Activated T-cell treated with anti-CD3 and anti-CD28 coated beads, Interleukin-2, amount 50 U/mL, for 24 hours (primary cell): ENCODE data around the gene NMNAT2.

ENCODE experiments used
- DNase-seq: peaks from one replicate; pipeline ENCODE4 v3.0.0-alpha.2; 2020
- H3K27ac Mint-ChIP-seq: 2 replicates; pipeline ENCODE4 v1.8.0; 2020; ENCODE audit warnings: mild to moderate bottlenecking, mixed read lengths
- H3K27me3 Mint-ChIP-seq: 2 replicates; pipeline ENCODE4 v1.8.0; 2020; ENCODE audit warnings: mixed read lengths
- H3K36me3 Mint-ChIP-seq: 2 replicates; pipeline ENCODE4 v1.8.0; 2020; ENCODE audit warnings: low read depth, mixed read lengths
- H3K4me1 Mint-ChIP-seq: 2 replicates; pipeline ENCODE4 v1.8.0; 2020; ENCODE audit warnings: low read depth, mixed read lengths
- H3K4me3 Mint-ChIP-seq: 2 replicates; pipeline ENCODE4 v1.8.0; 2020; ENCODE audit warnings: mild to moderate bottlenecking, moderate library complexity, mixed read lengths
- H3K9me3 Mint-ChIP-seq: 2 replicates; pipeline ENCODE4 v1.8.0; 2020; ENCODE audit warnings: mixed read lengths

NMNAT2 gene

DNA sequence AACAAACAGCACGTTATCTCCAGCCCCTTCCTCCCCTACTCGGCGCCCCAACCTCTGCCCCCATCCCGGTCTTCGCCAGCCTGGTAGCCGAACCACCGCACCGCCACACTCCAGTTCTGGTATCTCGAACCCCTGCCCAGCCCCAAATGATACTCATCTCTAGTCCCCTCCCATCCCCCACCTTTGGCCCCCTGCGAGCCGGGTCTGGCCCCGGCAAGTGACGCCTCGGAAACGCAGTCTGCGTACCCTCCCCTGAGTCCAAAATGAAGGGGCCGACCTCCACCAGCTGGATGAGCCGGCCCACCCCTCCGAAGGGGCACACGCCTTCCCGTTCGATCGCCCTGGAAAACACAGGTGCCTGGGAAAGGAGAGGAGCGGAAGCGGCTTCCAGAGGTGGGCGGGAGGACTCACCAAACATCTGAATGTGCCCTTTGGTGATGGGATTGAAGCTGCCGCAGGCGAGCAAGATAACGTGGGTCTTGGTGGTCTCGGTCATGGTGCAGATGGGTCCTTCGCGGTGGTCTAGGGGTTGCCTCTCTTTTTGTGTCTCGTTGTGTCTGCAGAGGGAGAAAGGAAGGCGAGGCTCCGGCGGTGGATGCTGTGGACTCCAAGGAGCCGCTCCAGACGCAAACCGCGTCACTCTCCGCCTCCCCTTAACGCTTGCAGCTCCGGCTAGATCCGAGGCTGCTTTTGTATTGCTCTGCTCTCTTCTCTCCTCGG, at the start of gene NMNAT2:
NMNAT2 (minus strand) TSS at position 609 of the 720 bp plus-strand sequence; CDS start at position 496, 113 bp downstream.
- Mint-ChIP-seq H3K9me3 (no peaks in the 10 kb centered on the region), H3K27ac (no peak within 1 kb of the TSS), H3K36me3 (no peaks in the 10 kb centered on the region), H3K4me1 (peaks cover 26% of the 10 kb centered on the region), H3K4me3 (peak within 1 kb of the TSS; percentile 66), H3K27me3 (peaks cover 80% of the 10 kb centered on the region)
- no peak for DNase-seq

DNA sequence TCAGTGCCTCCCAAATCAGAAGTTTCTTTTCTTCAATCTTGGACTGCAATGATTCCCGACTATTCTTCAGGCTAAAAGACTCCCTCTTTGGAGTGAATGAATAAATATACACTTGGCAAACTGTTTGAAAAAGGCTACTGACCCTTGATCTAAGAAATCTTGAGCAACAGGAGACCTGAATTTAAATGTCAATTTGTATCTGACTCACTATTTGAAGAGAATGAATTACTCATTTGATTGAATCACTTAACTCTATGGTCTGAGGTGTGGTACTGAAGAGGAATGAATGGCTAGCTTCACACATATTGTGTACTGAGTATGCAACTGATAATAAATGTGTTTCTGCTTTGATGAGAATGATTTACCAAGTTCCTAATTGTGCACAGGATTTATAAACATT, 49.5 kb upstream of the NMNAT2 start:
- Mint-ChIP-seq H3K4me3 (no peak overlapping the region), H3K4me1 (peaks cover 33% of the 10 kb centered on the region), H3K27me3 (peaks cover 19% of the 10 kb centered on the region), H3K9me3 (no peaks in the 10 kb centered on the region), H3K27ac (no peak overlapping the region), H3K36me3 (peaks cover 13% of the 10 kb centered on the region)
- no peak for DNase-seq

DNA sequence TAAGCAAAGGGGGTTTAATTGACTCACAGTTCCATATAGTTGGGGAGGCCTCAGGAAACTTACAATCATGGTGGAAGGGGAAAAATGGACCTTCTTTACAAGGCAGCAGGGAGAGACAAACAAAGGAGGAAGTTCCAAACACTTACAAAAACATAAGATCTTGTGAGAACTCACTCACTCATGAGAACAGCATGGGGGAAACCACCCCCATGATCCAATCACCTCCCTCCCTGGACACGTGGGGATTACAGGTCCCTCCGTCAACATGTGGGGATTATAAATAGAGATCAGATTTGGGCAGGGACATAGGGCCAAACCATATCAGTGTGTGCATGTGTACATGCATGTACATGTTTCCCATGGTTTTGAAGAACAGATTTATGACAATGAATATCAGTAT, 48.6 kb upstream of the NMNAT2 start:
- Mint-ChIP-seq H3K4me1 (peaks cover 32% of the 10 kb centered on the region), H3K27ac (no peak overlapping the region), H3K27me3 (peaks cover 27% of the 10 kb centered on the region), H3K36me3 (peaks cover 6% of the 10 kb centered on the region), H3K9me3 (no peaks in the 10 kb centered on the region), H3K4me3 (no peak overlapping the region)
- DNase-seq = no peak

DNA sequence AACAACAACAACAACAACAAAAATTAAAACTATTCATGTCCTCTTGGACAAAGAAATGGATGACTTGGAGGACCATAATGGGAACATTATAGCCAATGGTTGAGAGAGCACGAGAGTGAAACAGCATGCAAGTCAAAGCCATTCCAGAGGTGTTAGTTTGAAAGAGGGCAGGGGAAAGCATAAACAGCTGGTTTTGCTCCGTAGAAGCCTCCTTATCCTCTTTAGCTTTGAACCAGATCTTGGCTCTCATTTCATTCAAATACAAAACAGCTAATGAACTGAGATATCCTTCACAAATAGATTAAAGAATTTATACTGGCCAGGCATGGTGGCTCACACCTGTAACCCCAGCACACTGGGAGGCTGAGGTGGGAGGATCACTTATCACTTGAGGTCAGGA, 45.4 kb upstream of the NMNAT2 start:
- Mint-ChIP-seq H3K4me3 (no peak overlapping the region), H3K27me3 (peaks cover 43% of the 10 kb centered on the region), H3K36me3 (no peaks in the 10 kb centered on the region), H3K4me1 (peaks cover 10% of the 10 kb centered on the region), H3K27ac (no peak overlapping the region), H3K9me3 (no peaks in the 10 kb centered on the region)
- DNase-seq = no peak

DNA sequence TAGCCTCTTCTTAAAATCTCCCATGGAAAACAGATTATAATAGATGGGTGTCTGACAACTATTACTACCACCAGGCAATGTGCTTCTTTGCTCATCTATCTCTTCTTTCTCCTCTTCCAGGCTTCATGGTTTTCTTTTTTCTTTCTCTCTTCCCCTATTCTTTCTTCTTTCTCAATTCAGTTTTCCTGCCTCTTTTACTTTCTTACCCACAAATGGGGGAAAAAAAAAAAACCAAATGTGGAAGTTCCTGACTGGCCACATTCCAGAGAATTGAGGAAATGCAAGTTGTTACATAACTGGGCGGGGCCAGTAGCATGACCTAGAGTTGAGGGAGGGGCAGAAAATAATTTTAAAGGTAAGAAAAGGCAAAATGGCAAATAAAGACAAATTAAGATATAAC, 43.2 kb upstream of the NMNAT2 start:
- Mint-ChIP-seq H3K9me3 (no peaks in the 10 kb centered on the region), H3K36me3 (no peaks in the 10 kb centered on the region), H3K4me1 (no peaks in the 10 kb centered on the region), H3K4me3 (no peak overlapping the region), H3K27ac (no peak overlapping the region), H3K27me3 (peaks cover 57% of the 10 kb centered on the region)
- no peak for DNase-seq

DNA sequence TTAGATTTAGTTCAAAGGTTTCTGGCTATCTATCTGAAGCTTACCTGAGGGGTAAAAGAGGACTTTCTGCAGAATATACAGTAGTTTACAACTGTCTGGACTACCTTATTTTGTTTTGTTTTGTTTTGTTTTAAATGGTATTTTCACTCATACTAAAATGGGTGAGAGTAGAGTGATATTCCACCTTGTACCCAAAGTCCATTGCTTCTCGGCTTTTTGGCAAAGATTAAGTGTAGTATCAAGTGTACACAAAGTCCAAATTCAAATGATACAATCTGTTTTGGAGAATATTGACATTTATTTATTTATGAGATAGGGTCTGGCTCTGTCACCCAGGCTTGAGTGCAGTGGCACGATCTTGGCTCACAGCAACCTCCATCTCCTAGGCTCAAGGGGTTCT, 42.4 kb upstream of the NMNAT2 start:
- no peak overlapping the region for H3K27ac Mint-ChIP-seq
- H3K9me3 Mint-ChIP-seq = no peaks in the 10 kb centered on the region
- H3K27me3 Mint-ChIP-seq = peaks cover 64% of the 10 kb centered on the region
- DNase-seq = no peak
- H3K4me1 Mint-ChIP-seq = no peaks in the 10 kb centered on the region
- H3K36me3 Mint-ChIP-seq = no peaks in the 10 kb centered on the region
- H3K4me3 Mint-ChIP-seq = no peak overlapping the region

DNA sequence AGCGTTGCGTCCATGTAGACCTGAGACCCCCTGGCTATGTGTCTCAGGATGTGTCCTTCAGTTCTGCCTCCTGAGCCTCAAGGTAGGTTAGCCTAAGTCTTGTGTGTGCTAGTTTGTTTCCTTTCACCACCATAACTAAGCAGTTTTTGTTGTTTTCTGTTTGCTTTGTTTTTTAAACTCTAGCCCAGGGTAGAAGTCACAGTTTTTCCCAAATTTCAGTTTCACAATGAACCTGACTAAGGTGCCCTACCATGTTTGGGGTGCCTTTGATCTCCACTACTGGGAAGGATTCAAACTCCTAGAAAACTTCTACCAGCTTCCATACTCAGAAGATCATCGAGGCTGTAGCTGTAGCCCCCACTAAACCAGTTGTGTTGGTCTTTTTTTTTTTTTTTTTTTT, 39.3 kb upstream of the NMNAT2 start:
- H3K27ac Mint-ChIP-seq = no peak overlapping the region
- no peaks in the 10 kb centered on the region for H3K9me3 Mint-ChIP-seq
- H3K36me3 Mint-ChIP-seq = no peaks in the 10 kb centered on the region
- peaks cover 57% of the 10 kb centered on the region for H3K27me3 Mint-ChIP-seq
- no peak overlapping the region for H3K4me3 Mint-ChIP-seq
- H3K4me1 Mint-ChIP-seq = no peaks in the 10 kb centered on the region
- DNase-seq = no peak

DNA sequence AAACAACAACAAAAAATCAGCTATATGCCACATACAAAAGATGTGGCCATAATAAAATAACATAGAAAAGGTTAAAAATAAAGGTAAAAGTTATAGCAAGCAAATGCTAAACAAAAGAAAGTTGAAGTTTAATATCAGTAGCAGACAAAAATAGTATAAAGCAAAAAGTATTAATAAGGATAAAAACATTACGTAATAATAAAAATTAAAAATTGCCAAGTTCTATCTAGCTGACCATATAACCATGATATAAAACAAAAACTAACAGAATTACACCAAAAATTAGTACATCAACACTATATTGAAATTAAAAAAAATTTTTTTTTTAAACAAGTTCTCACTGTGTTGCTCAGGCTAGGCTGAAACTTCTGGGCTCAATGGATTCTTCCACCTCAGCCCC, 38.6 kb upstream of the NMNAT2 start:
- H3K36me3 Mint-ChIP-seq = no peaks in the 10 kb centered on the region
- no peak overlapping the region for H3K27ac Mint-ChIP-seq
- no peaks in the 10 kb centered on the region for H3K9me3 Mint-ChIP-seq
- H3K27me3 Mint-ChIP-seq = peaks cover 52% of the 10 kb centered on the region
- no peak overlapping the region for H3K4me3 Mint-ChIP-seq
- DNase-seq = no peak
- no peaks in the 10 kb centered on the region for H3K4me1 Mint-ChIP-seq

DNA sequence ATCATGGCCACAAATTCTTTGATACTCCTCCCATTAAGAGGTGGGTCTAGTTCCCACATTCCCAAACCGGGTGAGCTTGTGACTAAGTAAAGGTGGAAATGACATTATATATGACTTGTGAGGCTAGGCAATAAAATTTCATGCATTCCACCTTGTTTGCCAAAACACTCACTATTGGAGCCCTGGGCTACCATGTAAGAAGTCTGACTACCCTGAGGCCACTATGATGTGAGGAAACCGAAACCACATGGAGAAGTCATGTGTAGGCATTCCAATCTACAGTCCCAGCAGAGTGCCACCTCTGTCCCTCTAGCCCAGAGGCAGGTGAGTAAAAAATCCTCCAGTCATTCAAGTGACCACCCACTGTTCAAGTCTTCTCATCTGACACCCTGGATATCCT, 36.2 kb upstream of the NMNAT2 start:
- Mint-ChIP-seq H3K36me3 (no peaks in the 10 kb centered on the region), H3K9me3 (no peaks in the 10 kb centered on the region), H3K27ac (no peak overlapping the region), H3K27me3 (peaks cover 40% of the 10 kb centered on the region), H3K4me3 (no peak overlapping the region), H3K4me1 (no peaks in the 10 kb centered on the region)
- no peak for DNase-seq

DNA sequence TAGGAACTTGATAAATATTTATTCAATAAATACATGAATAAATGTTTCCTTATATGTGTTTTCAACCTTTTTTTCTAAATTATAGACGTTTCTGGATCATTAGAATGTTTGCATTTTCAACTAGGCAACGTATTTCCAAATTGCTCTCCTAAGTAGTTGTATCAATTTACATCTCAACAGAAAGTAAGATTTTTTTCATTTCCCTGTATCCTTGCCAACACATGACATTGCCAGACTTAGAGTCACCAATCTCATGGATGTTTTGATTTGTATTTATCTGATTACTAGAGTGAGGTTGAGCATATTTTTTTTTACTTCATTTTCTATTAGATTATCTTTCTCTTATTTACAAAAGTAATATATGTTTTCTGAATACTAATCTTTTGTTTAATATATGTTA, 31.9 kb upstream of the NMNAT2 start:
- H3K36me3 Mint-ChIP-seq = no peaks in the 10 kb centered on the region
- H3K9me3 Mint-ChIP-seq = no peaks in the 10 kb centered on the region
- no peaks in the 10 kb centered on the region for H3K4me1 Mint-ChIP-seq
- H3K27me3 Mint-ChIP-seq = peaks cover 11% of the 10 kb centered on the region
- no peak overlapping the region for H3K27ac Mint-ChIP-seq
- no peak for DNase-seq
- no peak overlapping the region for H3K4me3 Mint-ChIP-seq

DNA sequence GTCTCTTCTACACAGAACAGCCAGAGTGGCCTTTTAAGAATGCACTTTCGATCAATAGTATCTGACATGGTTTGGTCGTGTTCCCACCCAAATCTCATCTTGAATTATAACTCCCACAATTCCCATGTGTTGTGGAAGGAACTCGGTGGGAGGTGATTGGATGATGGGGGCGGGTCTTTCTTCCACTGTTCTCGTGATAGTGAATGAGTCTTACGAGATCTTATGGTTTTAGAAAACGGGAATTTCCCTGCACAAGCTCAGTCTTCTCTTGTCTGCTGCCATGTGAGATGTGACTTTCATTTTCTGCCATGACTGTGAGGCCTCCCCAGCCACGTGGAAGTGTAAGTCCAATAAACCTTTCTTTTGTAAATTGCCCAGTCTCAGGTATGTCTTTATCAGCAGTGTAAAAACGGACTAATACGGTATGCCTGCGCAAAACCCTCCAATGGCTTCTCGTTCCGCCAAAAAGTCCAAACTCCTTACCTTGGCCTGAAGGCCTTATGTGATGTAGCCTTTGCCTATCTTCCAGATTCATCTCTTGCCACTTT, 31.1 kb upstream of the NMNAT2 start:
- Mint-ChIP-seq H3K27ac (no peak overlapping the region), H3K4me3 (no peak overlapping the region), H3K27me3 (peaks cover 3% of the 10 kb centered on the region), H3K36me3 (no peaks in the 10 kb centered on the region), H3K4me1 (no peaks in the 10 kb centered on the region), H3K9me3 (no peaks in the 10 kb centered on the region)
- no peak for DNase-seq

DNA sequence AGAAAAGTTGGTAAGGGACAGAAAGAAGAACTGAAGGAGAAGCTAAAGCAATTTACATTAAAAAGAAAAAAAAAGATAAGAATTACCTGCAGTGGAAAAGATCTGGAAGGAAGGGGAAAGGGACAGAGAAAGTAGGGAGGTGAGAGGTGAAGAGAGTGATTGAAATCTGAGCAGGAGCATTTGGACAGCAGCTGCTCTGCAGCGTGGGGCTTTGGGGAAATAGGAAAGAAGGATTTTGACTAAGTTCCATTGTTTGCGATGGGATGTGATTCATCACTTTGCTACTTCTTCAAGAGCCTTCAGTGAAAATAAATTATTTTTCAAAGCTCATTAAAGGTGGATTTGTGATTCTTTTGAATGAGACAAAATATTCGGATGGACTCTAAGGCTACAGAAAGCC, 26.1 kb upstream of the NMNAT2 start:
- no peaks in the 10 kb centered on the region for H3K36me3 Mint-ChIP-seq
- no peaks in the 10 kb centered on the region for H3K4me1 Mint-ChIP-seq
- no peaks in the 10 kb centered on the region for H3K9me3 Mint-ChIP-seq
- H3K4me3 Mint-ChIP-seq = no peak overlapping the region
- DNase-seq = no peak
- H3K27me3 Mint-ChIP-seq = peaks cover 2% of the 10 kb centered on the region
- H3K27ac Mint-ChIP-seq = no peak overlapping the region

DNA sequence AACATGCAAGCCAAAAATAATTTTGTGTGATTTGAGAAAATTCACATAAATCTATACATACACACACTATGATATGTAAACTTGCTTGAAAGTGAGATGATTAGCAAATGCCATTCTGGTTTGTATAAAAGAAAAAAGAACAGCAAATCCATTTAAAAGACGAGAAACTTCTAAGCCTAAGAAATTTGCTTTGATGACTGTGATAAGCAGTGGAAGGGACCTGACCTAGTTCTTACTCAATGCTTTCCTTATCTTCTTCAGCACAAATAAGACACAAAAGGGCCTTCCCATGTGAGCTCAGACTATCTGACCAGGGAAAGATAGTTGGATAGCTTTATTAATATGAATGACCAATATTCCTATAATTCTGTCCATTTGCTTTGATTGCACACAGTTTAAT, 25.3 kb upstream of the NMNAT2 start:
- no peak overlapping the region for H3K4me3 Mint-ChIP-seq
- no peaks in the 10 kb centered on the region for H3K9me3 Mint-ChIP-seq
- no peak overlapping the region for H3K27ac Mint-ChIP-seq
- peaks cover 2% of the 10 kb centered on the region for H3K27me3 Mint-ChIP-seq
- DNase-seq = no peak
- H3K4me1 Mint-ChIP-seq = no peaks in the 10 kb centered on the region
- H3K36me3 Mint-ChIP-seq = no peaks in the 10 kb centered on the region

DNA sequence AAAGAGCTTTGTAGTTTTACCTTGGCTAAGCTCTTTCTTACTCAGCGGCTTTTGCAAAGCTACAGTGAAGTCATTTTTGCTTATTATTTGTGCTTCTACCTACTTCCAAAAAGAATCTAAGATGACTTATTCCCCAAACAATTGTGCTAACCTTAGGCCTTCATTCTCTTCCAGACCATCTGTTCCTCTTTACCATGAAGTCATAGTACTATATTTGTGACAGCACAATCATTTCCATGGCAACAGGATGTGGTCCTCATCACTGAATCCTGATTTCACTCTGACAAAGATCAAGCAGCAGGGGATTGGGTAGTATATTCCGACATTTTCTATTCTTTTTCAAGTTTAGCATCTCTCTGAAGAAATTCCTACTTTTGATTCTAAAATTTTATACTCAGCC, 24.8 kb upstream of the NMNAT2 start:
- no peaks in the 10 kb centered on the region for H3K36me3 Mint-ChIP-seq
- no peaks in the 10 kb centered on the region for H3K4me1 Mint-ChIP-seq
- H3K9me3 Mint-ChIP-seq = no peaks in the 10 kb centered on the region
- H3K27ac Mint-ChIP-seq = no peak overlapping the region
- no peak overlapping the region for H3K4me3 Mint-ChIP-seq
- peaks cover 2% of the 10 kb centered on the region for H3K27me3 Mint-ChIP-seq
- no peak for DNase-seq

DNA sequence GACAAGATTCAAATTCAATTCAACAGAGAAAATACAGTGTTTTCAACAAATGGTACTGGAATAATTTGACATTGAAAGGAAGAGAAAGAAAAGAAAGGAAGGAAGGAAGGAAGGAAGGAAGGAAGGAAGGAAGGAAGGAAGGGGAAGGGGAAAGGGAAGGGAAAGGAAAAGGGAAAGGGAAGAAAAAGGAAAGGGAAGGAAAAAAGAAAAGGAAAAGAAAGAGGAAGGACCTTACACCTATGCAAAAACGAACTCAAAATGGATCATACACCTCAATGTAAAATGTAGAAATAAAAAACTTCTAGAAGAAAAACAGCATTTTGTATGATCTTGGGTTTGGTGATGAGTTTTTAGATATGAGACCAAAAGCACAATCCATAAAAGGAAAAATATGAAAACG, 19.9 kb upstream of the NMNAT2 start:
- H3K27ac Mint-ChIP-seq = no peak overlapping the region
- H3K4me1 Mint-ChIP-seq = no peaks in the 10 kb centered on the region
- H3K27me3 Mint-ChIP-seq = peaks cover 21% of the 10 kb centered on the region
- no peaks in the 10 kb centered on the region for H3K36me3 Mint-ChIP-seq
- H3K9me3 Mint-ChIP-seq = no peaks in the 10 kb centered on the region
- no peak for DNase-seq
- no peak overlapping the region for H3K4me3 Mint-ChIP-seq

DNA sequence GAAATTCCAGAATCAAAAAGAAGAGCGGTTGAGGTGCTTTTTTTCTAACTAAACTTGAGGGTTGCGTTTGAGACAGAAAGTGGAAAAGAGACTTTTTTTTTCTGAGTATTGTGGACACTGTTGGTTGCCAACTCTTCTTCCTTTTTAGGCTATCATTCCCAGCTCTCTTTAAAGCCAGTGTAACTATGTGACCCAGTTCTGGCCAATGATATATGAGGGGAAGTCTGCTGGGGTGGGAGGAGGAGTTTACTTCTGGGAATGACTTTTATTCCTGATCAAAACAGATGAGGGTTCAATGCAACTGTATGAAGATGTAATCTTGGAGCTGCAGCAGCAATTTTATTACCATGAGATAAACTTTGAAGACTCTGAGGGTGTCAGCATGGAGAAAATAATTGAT, 17.3 kb upstream of the NMNAT2 start:
- Mint-ChIP-seq H3K27me3 (peaks cover 33% of the 10 kb centered on the region), H3K36me3 (no peaks in the 10 kb centered on the region), H3K27ac (no peak overlapping the region), H3K4me3 (no peak overlapping the region), H3K4me1 (no peaks in the 10 kb centered on the region), H3K9me3 (no peaks in the 10 kb centered on the region)
- DNase-seq = no peak
